DMS 273 treated with DMSO at 0.1 percent for 48 hours (cell line): ENCODE data around the gene CISD1.

ENCODE experiments used
- DNase-seq: peaks from one replicate; lab custom pipeline; 2025; lab: John Stamatoyannopoulos, UW

Gene CISD1

GRCh38 chr10:58266003-58266825, 2.7 kb upstream of the CISD1 start:
- DNase-seq = no peak

GRCh38 chr10:58266826-58267712, 1.9 kb upstream of the CISD1 start:
- DNase-seq = peak; percentile 11

GRCh38 chr10:58267713-58268453, 1.1 kb upstream of the CISD1 start, which contains the start of gene IPMK:
Gene IPMK, minus strand, starts transcription at chr10:58267894. Its CDS starts 283 bp downstream, at chr10:58267611.
- peak; percentile 38 for DNase-seq

GRCh38 chr10:58268454-58268945, 462 bp upstream of the CISD1 start:
- DNase-seq = peak; percentile 58

- DNase-seq = no peak
Observed at GRCh38 chr10:58269782-58270290, 874 bp downstream of the CISD1 start.

GRCh38 chr10:58275261-58275660, 6.3 kb downstream of the CISD1 start:
- DNase-seq = no peak

- DNase-seq = no peak
Observed at GRCh38 chr10:58275908-58276307, 6.9 kb downstream of the CISD1 start.

GRCh38 chr10:58278274-58278961, 9.5 kb downstream of the CISD1 start:
- DNase-seq = no peak

- DNase-seq = no peak
Observed at GRCh38 chr10:58278962-58279307, 10.0 kb downstream of the CISD1 start.

GRCh38 chr10:58280477-58280876, 11.5 kb downstream of the CISD1 start:
- no peak for DNase-seq

GRCh38 chr10:58281092-58281752, 12.3 kb downstream of the CISD1 start:
- DNase-seq = no peak

GRCh38 chr10:58282615-58283014, 13.7 kb downstream of the CISD1 start:
- no peak for DNase-seq

GRCh38 chr10:58291538-58292174, 22.7 kb downstream of the CISD1 start:
- no peak for DNase-seq

GRCh38 chr10:58293989-58294388, 25.0 kb downstream of the CISD1 start:
- DNase-seq = no peak

- DNase-seq = no peak
Observed at GRCh38 chr10:58299580-58299979, 30.6 kb downstream of the CISD1 start.

GRCh38 chr10:58300676-58301075, 31.7 kb downstream of the CISD1 start:
- no peak for DNase-seq

GRCh38 chr10:58302254-58302653, 33.3 kb downstream of the CISD1 start:
- DNase-seq = no peak

- no peak for DNase-seq
Observed at GRCh38 chr10:58304099-58304633, 35.2 kb downstream of the CISD1 start.

GRCh38 chr10:58305821-58306220, 36.9 kb downstream of the CISD1 start:
- no peak for DNase-seq

GRCh38 chr10:58307676-58308075, 38.7 kb downstream of the CISD1 start:
- DNase-seq = no peak
